ENCODE results near the gene PTPN22.
"Not testable (repeated sequence)": the region's sequence is repeated elsewhere in the genome, so short reads cannot be mapped to it uniquely, and the experiment has no call there.

Gene PTPN22

DNA sequence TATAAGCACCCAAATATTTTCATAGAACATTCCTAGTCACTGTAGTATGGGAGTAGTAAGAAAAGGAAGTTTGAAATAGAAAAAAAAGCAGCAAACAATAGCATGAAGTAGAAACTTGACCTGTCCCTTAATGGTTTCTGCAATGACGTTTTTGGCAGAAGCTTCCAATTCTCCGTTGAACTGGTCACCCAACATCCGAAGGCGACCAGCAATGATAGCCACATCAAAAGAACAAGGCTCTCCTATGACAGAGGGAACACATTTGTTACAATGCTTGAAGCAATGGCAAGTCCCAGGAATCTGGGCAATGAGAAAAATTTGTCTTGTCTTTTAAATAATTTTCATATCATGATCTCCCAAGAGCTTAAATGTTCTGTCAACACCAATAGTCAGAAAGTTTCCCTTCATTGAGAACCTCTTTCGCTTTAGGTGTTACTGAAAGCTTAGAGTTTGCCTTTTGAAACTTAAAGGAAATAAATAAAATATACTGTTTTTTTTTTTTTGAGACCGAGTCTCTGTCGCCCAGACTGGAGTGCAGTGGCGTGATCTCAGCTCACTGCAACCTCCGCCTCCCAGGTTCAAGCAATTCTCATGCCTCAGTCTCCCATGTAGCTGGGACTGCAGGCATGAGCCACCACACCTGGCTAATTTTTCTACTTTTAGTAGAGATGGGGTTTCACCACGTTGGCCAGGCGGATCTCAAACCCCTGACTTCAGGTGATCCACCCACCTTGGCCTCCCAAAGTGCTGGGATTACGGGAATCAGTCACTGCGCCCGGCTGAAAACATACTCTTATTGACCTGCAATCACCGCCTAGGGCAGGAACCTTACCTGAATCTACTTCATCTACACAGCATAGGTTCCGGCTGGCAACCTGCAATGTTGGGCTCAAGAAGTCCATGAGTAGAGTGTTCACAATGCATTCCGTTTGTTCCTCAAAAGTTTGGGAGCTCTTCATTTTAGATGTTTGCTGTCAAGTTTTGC is 15.2 kb upstream of the PTPN22 start:
- DNase-seq = no peak

DNA sequence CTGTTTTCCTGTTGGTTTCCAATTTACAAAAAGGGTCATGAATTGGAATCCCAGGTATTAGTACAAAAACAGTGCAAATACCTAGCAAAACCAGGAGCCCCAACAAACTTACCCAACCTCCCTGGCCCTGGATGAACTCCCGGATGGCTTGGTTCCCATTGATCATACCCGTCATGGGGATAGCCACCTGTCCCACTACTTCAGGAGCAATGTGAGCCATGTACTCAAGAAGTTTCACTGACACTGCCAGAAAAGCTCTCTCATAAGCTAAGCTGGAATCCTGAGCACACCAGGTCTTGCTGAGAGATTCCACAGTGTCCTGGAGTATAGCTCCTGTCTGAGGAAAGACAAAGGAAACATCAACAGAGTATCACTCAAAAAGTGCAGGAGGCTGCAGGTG is 10.1 kb upstream of the PTPN22 start:
- no peak for DNase-seq

DNA sequence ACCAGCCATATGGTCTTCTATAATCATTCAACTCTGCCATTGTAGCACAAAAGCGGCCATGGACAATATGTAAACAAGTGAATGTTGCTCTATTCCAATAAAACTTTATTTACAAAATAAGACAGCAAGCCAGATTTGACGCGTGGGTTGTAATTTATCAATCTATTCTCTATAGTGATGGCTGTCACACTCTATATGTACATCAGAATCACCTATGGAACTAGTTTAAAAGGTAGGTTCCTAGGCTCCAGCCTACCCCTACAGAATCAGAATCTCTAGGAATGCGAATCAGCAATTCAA is 8.2 kb upstream of the PTPN22 start:
- DNase-seq = no peak

DNA sequence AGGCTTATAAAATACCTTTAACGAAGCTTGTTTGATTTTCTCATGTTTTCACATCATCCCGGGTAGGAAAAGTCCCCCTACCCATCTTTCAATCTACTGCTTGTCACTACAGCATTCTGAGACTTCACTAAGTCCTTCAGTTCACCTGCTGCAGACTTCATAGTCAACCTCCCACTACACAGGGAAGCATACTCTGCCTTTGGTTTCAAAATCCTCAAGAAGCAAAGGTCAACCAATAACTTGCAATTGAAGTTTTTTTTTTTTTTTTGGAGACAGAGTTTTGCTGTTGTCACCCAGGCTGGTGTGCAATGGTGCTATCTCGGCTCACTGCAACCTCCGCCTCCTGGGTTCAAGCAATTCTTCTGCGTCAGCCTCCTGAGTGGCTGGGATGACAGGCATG is 4.7 kb upstream of the PTPN22 start:
- DNase-seq = no peak

DNA sequence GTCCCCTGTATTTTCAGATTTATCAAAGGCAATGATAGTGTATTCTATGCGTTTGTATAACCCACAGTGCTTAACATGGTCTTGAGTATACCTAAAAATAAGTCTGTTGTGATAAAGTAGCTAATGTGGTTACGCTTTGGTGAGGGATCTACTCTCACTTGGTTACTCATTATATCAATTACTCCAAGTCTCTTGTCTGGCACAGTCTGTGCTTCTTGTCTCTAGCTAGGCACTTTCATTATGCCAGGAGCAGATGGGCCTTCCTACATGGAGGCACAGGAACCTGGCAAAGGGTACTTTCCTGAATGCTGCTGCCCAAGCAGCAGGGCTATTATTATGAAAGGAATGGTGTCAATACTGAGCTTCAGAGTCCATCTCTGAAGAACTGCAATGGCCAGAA is 4.2 kb upstream of the PTPN22 start:
- DNase-seq = no peak

DNA sequence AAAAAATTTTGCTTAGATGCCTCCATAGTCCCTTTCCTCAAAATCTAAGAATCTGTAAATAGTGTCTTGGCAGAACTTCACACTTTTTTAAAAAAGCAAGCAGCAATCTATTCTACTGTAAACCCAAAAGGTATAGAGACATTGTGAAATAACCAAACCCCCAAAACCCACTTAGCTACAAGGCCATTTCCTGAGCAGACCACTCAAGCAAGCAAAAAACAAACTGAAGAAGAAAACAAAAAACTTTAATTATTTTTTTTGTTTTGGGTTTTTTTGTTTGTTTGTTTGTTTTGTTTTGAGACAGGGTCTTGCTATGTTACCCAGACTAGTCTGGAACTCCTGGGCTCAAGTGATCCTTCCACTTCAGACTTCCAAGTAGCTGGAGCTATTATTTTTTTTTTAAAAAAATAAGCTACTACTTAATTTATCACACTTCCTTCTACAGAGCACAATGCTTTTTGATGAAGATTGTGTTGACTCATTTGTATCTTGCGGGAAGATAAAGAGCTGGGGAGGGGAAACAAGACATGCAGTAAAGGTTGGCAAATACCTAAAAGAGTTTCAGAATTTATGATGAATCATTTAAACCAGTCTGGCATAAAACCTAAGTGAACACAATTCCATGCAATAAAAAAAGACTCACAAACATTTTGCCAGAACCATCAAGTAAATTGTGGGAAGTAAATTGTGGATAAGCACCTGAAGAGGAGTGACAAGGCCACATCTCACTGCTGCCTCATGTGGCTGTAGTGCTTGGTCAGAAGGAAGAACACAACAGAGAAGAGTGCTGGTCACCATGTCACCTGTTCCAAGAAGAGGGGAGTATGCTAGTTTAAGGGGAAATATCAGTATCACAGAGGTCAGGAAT is 2.7 kb upstream of the PTPN22 start:
- DNase-seq = peak; percentile 22

DNA sequence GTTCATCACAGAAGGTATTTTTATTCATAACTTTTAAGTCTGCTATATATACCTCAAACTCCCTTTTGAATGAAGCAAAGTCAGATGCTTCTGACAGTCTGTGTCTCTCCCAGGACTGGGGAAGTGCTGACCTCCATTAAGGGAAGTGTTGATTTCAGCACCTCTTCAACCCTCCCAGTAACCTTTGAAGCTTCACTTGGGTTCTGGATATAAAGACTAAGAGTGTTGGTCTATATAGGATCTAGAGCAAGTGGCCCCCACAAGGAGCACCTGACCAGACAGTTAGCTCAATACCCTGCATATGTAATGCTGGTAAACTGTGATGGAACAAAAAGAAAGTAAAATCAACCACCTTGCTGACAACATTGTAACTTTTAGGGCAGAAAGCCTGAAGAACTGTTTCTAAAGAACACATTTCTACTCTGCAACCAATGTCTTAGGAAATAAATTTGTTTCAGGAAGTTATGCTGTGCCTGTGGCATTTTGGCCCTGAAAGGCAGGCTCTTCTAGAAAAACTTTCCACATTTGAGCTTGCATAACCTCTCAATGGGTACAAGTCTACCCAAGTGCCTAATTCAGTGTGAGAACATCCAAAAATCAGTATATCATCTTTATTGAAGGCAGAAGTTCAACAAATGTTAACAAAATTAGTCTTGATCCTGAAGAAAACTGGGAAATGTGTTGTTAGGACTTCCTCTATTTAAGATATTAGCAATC is 865 bp upstream of the PTPN22 start:
- no peak for DNase-seq

DNA sequence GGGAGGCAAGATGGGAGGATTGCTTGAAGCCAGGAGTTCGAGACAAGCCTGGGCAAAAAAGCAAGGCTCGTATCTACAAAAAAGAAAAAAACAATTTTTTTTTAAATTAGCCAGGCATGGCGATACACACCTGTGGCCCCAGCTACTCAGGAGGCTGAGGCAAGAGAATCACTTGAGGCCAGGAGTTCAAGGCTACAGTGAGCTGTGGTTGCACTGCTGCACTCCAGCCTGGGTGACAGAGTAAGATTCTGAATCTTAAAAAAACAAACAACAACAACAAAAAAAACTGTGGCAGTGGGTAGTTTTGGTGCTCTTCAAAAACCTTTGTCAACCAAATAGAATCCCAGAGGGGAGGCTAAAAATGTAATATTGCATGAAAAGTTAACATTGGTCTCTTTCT is 734 bp downstream of the PTPN22 start:
- peak; percentile 11 for DNase-seq

DNA sequence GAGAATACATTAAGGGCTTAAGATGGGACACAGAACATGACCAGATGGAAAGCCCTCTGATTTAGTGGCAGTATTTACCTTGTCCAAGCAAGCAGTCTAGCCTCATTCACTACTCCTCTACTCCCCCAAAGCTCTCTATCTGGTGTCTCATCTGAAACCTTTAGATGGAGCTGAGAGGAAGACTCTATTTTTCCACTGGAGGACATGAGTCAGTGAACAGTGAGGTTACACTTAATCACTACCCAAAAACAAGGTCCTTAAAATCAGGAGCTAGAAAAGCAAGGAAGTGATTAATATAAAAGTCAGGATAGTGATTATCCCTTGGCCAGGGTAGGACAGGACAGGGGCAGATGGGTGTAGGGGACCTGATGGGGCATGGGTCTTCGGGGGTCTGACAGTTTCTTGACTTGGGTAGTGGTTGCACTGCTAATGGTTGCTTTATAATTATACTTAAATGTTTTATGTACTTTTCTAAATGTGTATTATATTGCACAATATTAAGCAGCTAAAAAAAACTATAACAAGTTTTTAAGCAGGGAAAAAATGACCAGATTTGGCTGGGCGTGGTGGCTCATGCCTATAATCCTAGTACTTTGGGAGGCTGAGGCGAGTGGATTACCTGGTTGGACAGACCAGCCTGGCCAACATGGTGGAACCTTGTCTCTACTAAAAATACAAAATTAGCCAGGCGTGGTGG is 3.0 kb downstream of the PTPN22 start:
- DNase-seq = peak; percentile 38

DNA sequence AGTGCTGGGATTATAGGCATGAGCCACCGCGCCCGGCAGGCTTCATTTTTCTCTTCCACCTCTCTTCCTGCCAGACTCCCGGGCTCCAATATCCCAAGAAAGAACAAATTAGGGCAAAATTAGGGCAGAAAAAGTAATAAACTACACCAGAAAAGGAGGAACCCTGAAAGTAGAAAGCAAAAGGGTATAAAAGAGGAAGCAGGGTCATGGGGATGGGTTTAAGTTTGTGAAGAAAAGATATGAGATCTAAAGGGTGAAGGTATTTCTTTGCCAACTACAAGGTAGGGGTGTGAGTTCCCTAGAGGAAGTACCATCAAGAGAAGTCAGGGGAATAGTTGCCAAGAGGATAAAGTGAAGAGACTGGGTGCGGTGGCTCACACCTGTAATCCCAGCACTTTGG is 9.9 kb downstream of the PTPN22 start:
- DNase-seq = no peak

DNA sequence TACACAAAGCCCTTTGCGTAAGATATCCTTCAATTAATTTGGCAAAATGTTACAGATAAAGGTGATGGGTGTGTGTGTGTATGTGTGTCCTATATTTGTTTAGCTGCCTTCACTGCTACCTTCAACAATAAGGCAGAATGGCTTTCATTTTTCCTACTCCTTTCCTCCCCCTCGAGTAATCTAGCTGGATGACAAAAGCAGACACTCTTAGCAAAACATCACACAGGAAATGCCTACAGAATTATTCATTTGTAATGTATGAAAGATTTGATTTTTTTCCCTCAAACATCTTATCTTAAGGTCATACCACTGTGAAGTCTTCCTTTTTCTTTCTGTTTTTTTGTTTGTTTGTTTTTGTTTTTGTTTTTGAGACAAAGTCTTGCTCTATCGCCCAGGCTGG is 10.6 kb downstream of the PTPN22 start:
- no peak for DNase-seq

DNA sequence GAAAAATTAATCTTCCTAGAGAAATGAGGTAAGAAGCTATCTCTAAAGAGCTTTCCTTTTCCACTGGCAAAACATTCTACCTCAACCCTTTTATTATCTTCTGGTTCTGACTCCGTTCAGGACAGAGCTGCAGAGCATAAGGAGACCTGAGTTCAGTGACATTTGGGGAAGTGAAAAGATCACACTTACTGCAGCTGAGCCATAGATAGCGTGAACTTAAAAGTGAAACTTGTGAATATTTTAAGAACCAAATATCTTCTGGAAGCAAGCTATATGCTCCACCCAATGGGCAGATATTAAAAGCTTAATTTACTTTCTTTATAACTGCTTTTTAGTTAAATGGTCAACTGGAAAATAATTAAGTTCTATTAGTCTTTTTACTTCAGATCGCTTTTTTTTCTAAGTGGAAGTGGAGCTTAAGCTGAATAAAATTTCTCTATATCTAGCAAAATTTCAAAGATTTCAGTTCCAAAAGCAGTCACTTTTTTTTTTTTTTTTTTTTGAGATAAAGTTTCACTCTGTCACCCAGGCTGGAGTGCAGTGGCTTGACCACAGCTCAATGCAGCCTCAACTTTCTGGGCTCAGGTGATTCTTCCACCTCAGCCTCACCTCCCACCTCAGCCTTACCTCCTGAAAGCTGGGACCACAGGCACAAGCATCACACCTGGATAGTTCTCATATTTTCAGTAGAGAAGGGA is 11.9 kb downstream of the PTPN22 start:
- DNase-seq = no peak

DNA sequence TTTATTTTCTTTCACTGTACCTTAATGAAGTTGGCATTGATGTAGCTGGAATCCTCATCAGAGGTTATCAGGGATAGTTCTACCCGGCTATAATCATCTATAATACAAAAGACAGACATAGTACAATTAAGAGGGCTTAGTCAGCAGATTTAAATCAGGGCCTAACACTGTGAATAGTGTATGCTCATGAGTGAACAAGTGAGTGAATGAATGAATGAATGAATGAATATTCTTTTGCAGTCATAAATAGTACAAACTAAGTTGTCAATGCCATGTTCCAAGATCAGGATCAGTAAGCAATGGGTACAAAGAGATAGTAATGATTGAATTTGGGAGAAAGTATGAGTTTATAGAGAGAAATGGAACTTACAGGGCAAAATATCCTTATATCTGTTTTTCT is 12.5 kb downstream of the PTPN22 start:
- DNase-seq = no peak

DNA sequence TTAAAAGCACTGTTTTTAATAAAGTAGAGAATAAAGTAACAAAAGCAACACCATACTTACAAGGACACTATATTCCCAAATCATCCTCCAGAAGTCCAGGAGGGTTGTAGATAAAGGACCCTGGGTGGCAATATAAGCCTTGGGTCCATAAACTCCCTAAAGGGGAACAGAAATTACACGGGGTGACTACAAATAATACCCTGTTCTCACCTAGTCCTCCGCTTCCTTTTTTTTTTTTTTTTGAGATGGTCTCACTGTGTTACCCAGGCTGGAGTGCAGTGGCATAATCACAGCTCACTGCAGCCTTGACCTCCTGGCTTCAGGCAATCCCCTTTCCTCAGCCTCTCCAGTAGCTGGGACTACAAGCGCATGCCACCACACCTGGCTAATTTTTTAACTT is 13.1 kb downstream of the PTPN22 start:
- no peak for DNase-seq

DNA sequence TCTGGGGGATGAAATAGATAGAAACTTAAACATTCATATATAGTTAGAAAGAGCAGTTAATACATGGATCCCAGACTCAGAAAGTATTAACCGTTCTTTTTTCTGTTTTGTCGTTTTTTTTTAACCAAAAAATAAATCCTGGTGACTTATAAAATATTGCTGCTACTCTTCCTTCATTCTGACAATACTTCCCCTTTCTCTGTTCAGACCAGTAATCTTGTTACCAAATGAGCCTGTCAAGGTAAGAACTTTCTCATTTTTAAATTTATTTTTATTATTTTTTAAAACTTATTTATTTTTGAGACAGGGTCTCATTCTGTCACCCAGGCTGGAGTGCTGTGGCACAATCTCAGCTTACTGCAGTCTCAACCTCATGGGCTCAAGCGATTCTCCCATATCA is 13.7 kb downstream of the PTPN22 start:
- no peak for DNase-seq

DNA sequence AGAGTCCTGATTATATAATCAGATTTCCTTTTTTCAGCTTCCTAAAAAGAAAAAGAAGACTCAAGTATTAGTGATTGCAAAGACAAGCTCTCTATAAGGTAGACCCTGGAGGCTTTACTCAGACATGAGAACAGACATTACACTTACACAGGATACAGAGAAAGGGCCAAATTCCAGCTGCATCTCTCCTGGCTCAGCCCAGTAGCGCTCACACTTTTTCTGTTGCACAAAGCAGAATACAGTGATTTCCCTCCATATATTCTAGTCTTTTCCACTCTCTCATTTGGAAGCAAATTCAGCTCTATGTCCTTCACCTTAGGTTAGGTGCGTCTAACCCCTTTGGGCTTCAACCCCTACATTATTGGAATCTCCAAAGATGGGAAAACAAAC is 15.1 kb downstream of the PTPN22 start:
- DNase-seq = no peak

DNA sequence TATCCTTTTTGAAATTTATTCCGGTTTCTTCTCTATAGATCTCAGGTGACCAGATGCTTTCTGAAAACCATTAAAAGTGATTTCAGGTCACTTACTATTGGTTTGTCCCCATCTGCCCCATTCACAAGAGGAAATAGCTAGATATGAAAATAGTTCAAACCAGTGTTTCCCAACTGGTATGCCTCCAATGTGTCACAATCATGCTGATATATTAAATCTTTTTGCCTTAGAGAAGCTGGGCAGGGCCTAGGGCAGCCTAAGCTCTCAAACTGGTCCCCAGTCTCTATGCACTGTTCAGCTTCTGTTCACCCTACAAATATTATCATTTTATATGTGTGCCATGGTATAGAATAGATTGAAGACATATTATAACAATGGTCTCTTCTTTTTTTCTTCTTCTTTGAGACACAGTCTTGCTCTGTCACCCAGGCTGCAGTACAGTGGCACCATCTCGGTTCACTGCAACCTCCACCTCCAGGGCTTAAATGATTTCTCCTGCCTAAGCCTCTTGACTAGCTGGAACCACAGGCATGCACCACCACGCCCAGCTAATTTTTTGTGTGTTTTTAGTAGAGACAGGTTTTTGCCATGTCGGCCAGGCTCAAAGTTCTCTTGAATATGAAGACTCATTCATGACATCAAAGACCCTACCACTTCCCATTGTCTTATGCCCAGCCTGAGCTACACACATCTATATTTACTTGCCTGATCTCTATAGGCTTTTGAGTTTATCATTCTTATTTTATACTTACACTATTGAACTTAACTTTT is 15.7 kb downstream of the PTPN22 start:
- DNase-seq = no peak

DNA sequence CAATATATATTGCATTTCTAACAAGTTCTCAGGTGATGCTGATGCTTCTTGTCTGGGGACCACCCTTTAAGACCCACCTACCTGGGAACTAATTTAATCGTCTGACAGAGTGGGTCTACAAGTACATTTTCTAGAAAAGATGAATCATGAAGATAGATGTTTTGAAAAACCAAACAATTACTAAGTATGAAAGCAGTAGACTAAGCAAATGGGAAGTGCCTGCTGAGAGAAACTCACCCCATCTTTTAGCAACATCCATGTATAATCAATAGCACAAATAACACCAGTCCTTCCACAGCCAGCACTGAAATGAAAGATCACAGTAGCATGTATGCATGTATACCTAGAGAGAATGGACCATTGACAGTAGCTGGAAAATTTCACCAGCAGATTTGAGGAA is 17.3 kb downstream of the PTPN22 start:
- DNase-seq = no peak

DNA sequence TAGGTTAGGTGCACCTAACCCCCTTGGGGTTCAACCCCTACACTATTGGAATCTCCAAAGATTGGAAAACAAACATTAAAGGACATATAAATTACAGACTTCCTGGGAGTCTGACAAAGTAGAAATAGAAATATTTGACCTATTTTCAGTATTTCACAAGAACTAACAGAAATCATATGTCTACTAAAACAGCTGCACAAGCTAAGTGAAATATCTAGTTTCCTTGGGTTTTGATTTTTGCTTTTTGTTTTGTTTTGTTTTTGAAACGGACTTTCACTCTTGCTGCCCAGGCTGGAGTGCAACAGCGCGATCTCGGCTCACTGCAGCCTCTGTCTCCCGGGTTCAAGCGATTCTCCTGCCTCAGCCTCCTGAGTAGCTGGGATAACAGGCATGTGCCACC is 18.8 kb downstream of the PTPN22 start:
- DNase-seq = not testable (repeated sequence)

DNA sequence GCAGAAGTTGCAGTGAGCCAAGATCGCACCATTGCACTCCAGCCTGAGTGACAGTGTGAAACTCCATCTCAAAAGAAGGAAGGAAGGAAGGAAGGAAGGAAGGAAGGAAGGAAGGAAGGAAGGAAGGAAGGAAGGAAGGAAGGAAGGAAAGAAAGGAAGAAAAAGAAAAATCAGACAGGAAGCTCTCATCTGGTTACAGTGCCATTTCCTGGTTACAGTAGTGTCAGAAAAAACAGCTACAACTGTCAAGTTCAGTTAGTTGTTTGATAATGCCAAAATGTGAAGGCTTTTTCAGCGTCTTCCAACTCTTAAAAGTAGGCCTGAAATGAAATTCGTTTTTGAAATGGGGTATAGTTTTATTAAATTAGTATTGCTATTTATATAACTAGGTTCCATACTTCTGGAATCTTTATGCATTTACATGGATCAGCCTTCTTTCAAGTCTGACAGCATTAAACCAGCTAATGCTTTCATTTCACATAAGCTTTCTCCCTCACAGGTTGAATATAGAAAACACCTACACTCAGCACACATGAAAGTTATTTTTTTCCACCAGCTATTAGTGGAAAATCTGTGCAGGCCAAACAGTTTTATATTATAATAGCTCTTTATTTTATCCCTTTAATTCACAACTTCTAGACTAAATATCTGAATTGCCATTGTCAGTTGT is 21.2 kb downstream of the PTPN22 start:
- no peak for DNase-seq

DNA sequence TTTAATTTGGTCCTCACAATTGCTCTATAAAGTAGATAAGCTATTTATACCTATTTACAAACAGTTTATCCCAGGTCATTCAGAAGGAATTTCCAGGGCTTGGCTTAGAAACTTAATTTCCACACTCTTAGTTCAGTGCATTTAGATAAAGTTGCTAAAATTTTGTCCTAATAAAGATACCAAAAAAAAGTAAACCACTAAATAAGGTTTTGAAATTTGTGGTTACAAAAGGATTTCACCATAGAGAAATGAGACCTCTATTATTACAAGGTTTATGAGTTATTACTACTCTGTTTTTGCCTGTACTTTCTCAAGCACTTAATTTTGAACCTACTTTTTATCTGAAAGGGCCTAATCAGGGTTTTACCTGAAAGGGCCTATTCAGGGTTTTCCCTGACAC is 22.4 kb downstream of the PTPN22 start:
- no peak for DNase-seq
